H7 (cell line): Measurements from ENCODE around the gene EHD2. TPM values are rescaled to one million over a fixed set of nuclear protein-coding genes. Genes with fewer than 3 reads are reported as not detected.
A peak's percentile ranks its signal among the peaks of the same experiment; 100 is the strongest.
"Not testable (repeated sequence)": the region's sequence is repeated elsewhere in the genome, so short reads cannot be mapped to it uniquely, and the experiment has no call there.

Experiments
- DNase-seq: peaks from one replicate; pipeline ENCODE4 v3.0.0; 2012
- H3K27me3 ChIP-seq: 2 replicates; pipeline ENCODE4 v1.6.0; 2011; ENCODE audit warnings: mild to moderate bottlenecking, low read length; ENCODE audit not compliant: control insufficient read depth, insufficient read depth
- H3K36me3 ChIP-seq: replicated peaks from 2 replicates; pipeline ENCODE4 v1.5.1; 2011; ENCODE audit warnings: low read length; ENCODE audit not compliant: control insufficient read depth, insufficient read depth
- H3K4me3 ChIP-seq: 2 replicates; pipeline ENCODE4 v1.5.1; 2011; ENCODE audit warnings: low read depth, mild to moderate bottlenecking, control low read depth, low read length, moderate library complexity; ENCODE audit not compliant: insufficient read depth
- total RNA-seq: library from RNA; depleted of rRNA; stranded (reverse); fragments of >200 nt; shearing (Covaris generic); gene quantifications from 2 replicates; pipeline ENCODE4 v1.2.3, GENCODE V29; 2014

The EHD2 gene
- total RNA-seq, 1 experiment from 2014 or later: 7.5 TPM

GRCh38 chr19:47714339-47714738 lies 1.1 kb downstream of the EHD2 start:
- no peak overlapping the region for H3K4me3 ChIP-seq
- DNase-seq: no peak
- H3K27me3 ChIP-seq: no peaks in the 10 kb centered on the region
- no peaks in the 10 kb centered on the region for H3K36me3 ChIP-seq

DNA sequence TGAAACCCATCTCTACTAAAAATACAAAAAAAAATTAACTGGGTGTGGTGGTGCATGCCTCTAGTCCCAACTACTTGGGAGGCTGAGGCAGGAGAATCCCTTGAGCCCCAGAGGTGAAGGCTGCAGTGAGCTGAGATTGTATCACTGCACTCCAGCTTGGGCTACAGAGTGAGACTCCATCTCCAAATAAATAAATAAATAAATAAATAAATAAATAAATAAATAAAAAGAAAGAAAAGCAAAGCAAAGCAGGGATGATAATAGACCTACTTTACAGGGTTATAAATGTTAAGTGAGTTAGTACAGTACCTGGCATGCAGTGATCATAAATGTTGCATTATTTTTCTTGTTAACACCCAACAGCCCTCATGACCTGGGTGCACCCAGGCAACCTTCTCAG lies 1.6 kb downstream of the EHD2 start:
- not testable (repeated sequence) for H3K27me3 ChIP-seq, DNase-seq, H3K36me3 ChIP-seq, H3K4me3 ChIP-seq

GRCh38 chr19:47716270-47716937 lies 3.2 kb downstream of the EHD2 start:
- Histone ChIP-seq H3K27me3 (no peaks in the 10 kb centered on the region), H3K4me3 (no peak overlapping the region), H3K36me3 (no peaks in the 10 kb centered on the region; the same call in 1 of the 2 replicates)
- DNase-seq: no peak

DNA sequence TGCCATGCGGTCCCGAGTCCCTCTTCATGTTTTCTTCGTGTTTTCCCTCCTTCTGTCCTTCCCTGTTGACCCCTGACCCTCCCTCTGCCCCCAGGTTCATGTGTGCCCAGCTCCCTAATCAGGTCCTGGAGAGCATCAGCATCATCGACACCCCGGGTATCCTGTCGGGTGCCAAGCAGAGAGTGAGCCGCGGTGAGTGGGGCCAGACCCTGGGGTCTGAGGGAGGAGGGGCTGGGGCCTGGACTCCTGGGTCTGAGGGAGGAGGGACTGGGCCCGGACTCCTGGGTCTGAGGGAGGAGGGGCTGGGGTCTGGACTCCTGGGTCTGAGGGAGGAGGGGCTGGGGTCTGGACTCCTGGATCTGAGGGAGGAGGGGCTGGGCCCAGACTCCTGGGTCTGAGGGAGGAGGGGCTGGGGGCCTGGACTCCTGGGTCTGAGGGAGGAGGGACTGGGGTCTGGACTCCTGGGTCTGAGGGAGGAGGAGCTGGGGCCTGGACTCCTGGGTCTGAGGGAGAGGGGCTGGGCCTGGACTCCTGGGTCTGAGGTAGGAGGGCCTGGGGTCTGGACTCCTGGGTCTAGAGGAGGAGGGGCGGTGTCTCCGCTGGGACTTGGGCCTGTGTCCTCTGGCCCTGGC lies 5.3 kb downstream of the EHD2 start:
- not testable (repeated sequence) for H3K36me3 ChIP-seq, H3K4me3 ChIP-seq, DNase-seq, H3K27me3 ChIP-seq

- no peaks in the 10 kb centered on the region for H3K27me3 ChIP-seq
- peak; percentile 70 for DNase-seq
- no peak overlapping the region for H3K4me3 ChIP-seq
- no peaks in the 10 kb centered on the region; the same call in 1 of the 2 replicates for H3K36me3 ChIP-seq
These were observed 6.0 kb downstream of the EHD2 start for GRCh38 chr19:47719047-47719859.

GRCh38 chr19:47720669-47721422 lies 7.6 kb downstream of the EHD2 start:
- Histone ChIP-seq H3K36me3 (no peaks in the 10 kb centered on the region; the same call in 1 of the 2 replicates), H3K4me3 (no peak overlapping the region), H3K27me3 (no peaks in the 10 kb centered on the region)
- no peak for DNase-seq

GRCh38 chr19:47723581-47723940 lies 10.3 kb downstream of the EHD2 start:
- no peak for DNase-seq
- Histone ChIP-seq H3K36me3 (no peaks in the 10 kb centered on the region; the same call in 1 of the 2 replicates), H3K4me3 (no peak overlapping the region), H3K27me3 (no peaks in the 10 kb centered on the region)

- Histone ChIP-seq H3K36me3 (no peaks in the 10 kb centered on the region; the same call in 1 of the 2 replicates), H3K27me3 (no peaks in the 10 kb centered on the region), H3K4me3 (no peak overlapping the region)
- peak; percentile 47 for DNase-seq
These were observed 12.7 kb downstream of the EHD2 start for GRCh38 chr19:47725759-47726401.

GRCh38 chr19:47726467-47726866 lies 13.2 kb downstream of the EHD2 start:
- no peaks in the 10 kb centered on the region; the same call in 1 of the 2 replicates for H3K36me3 ChIP-seq
- DNase-seq: no peak
- no peak overlapping the region for H3K4me3 ChIP-seq
- H3K27me3 ChIP-seq: no peaks in the 10 kb centered on the region

DNA sequence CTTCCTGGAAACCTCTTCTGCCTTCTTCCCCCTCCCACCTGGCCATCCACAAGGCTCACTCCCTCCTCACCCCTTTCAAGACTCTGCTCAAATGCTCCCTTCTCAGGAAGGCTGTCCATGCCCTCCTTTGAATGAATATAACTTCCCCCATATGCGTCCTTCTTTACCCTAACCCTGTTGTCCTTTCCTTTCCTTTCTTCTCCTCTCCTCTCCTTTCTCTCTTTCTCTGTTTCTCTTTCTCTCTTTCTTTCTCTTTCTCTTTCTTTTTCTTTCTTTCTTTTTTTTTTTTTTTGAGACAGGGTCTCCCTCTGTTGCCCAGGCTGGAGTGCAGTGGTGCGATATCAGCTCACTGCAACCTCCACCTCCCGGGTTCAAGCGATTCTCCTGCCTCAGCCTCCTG lies 15.1 kb downstream of the EHD2 start:
- H3K27me3 ChIP-seq, DNase-seq, H3K36me3 ChIP-seq, H3K4me3 ChIP-seq: not testable (repeated sequence)

DNA sequence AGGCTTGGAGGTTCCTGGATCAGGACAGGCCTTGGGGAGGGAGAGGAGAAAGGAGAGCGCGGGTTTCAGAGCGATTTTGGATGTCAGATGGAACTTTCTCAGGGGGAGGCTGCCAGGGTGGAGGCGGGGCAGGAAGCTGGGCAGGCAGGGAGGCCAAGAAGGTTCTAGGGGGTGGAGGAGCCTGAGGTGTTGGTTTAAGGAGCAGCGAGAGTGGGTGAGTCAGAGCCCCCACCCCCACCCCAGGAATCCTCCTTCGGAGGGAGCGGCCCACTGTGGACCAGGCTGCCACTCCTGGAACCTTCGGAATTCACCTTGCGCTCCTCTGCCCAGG lies 16.2 kb downstream of the EHD2 start:
- no peaks in the 10 kb centered on the region for H3K27me3 ChIP-seq
- DNase-seq: peak; percentile 79
- peak overlapping the region; percentile 45 for H3K4me3 ChIP-seq
- no peaks in the 10 kb centered on the region; the same call in 1 of the 2 replicates for H3K36me3 ChIP-seq

DNA sequence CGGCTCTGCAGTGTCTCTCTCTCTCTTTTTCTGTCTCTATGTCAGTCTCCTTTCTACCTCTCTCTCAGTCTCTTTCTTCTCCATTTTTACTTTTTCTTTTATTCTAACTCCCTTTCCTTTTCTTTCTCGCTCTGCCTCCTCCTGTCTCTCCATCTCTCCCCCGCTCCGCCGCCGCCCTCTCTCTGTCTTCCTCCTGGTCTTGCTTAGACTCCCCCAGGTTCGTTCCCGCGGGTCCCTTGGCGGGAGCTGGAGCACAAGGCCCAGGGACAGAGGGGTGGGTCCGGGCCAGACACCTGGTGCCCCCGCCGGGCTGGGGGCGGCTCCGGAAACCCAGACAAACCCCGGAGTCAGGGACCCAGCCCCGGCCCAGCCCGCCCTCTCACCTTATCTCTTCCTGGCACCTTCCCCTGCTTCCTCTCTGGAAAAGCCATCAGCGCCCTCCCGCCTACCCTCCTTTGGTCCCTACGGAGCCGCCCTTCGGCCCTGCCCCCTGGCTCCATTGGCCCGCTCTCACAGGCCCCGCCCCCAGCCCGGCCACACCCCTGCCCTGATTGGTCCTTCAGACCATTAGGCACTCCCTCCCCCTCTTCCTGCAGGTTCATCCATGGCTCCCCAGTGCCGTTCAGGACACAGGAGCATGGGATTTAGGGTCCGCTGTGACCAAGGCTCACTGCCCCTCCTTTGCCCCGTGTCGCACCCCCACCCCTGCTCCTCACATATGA lies 16.7 kb downstream of the EHD2 start:
- Histone ChIP-seq H3K36me3 (no peaks in the 10 kb centered on the region; the same call in 1 of the 2 replicates), H3K27me3 (no peaks in the 10 kb centered on the region), H3K4me3 (peak overlapping the region; percentile 45)
- peak; percentile 97 for DNase-seq

GRCh38 chr19:47730521-47730889 lies 17.3 kb downstream of the EHD2 start:
- no peaks in the 10 kb centered on the region for H3K27me3 ChIP-seq
- DNase-seq: no peak
- no peaks in the 10 kb centered on the region; the same call in 1 of the 2 replicates for H3K36me3 ChIP-seq
- no peak overlapping the region for H3K4me3 ChIP-seq
